ENCODE measurements around the gene TAF9B. TPM values are rescaled to one million over a fixed set of nuclear protein-coding genes. Genes with fewer than 3 reads are reported as not detected.

TAF9B gene
- polyA plus RNA-seq, 1 of the 3 experiments (the other 2 are of a cell fraction), result 11.6 TPM

GRCh38 chrX:78125148-78125547, 14.3 kb downstream of the TAF9B start:
- H4K20me1 ChIP-seq (ENCODE audit: insufficient read depth), result peaks cover 34% of the 10 kb centered on the region; the same call in 1 of the 2 replicates
- H3K9ac ChIP-seq, result no peak overlapping the region
- H2AFZ ChIP-seq (ENCODE audit: low read depth), result no peak overlapping the region
- H3K4me2 ChIP-seq, result no peak overlapping the region
- WGBS (ENCODE audit: low lambda C conversion rate), result 52% methylated on average over 1 of the region's 1 CpG
- H3K27ac ChIP-seq (ENCODE audit: low read depth in 2 of 2, low read length in 1 of 2), result no peak overlapping the region
- no peaks in the 10 kb centered on the region for H3K4me1 ChIP-seq (ENCODE audit: control insufficient read depth in 1 of 2, insufficient read depth in 2 of 2, low read depth in 1 of 2, low read length in 1 of 2)
- no peak for DNase-seq
- no peak overlapping the region for H3K4me3 ChIP-seq (ENCODE audit: low read depth in 2 of 2, low read length in 1 of 2)
- CTCF ChIA-PET, result interaction anchor here (0.7 to 1.7 kb wide), 5 partner anchors 8 to 36 kb away, joined by 3 to 7 read pairs (median 3); no protein-coding TSS in a partner anchor
- peaks cover 3% of the 10 kb centered on the region for H3F3A ChIP-seq (replicated peaks; ENCODE audit: insufficient read depth)
- peaks cover 16% of the 10 kb centered on the region for H3K79me2 ChIP-seq (ENCODE audit: insufficient read depth)
- POLR2A ChIA-PET, result no interaction called here
- TF ChIP-seq MEF2A (IDR thresholded peaks at IDR 0.05; ENCODE audit: borderline replicate concordance, low read depth) (no peak), NFIC (IDR thresholded peaks at IDR 0.05; ENCODE audit: borderline replicate concordance) (no peak), SIN3A (IDR thresholded peaks at IDR 0.05; ENCODE audit: borderline replicate concordance, low read depth, low read length) (no peak), RCOR1 (IDR thresholded peaks at IDR 0.05; ENCODE audit: low read length) (no peak), ZBTB33 (IDR thresholded peaks at IDR 0.05; ENCODE audit: borderline replicate concordance, low read depth) (no peak), FOSL2 (IDR thresholded peaks at IDR 0.05; ENCODE audit: borderline replicate concordance, low read depth) (no peak), FOXM1 (IDR thresholded peaks at IDR 0.05; ENCODE audit: low read depth) (no peak), RXRA (IDR thresholded peaks at IDR 0.05; ENCODE audit: borderline replicate concordance, low read depth) (no peak), USF1 (IDR thresholded peaks at IDR 0.05; ENCODE audit: borderline replicate concordance, low read depth) (no peak), TCF12 (IDR thresholded peaks at IDR 0.05) (no peak), RAD21 (IDR thresholded peaks at IDR 0.05; ENCODE audit: low read length) (no peak), YY1 (IDR thresholded peaks at IDR 0.05; ENCODE audit: low read depth) (no peak), POLR2AphosphoS5 (IDR thresholded peaks at IDR 0.05; ENCODE audit: low read depth, low read length) (no peak), TEAD4 (IDR thresholded peaks at IDR 0.05; ENCODE audit: borderline replicate concordance, insufficient read depth) (no peak), GABPA (IDR thresholded peaks at IDR 0.05; ENCODE audit: low read depth) (no peak)
- no peaks in the 10 kb centered on the region; the same call in 1 of the 2 replicates for H3K27me3 ChIP-seq (ENCODE audit: insufficient read depth)
- H3K36me3 ChIP-seq (replicated peaks in 1 of 2; ENCODE audit: control insufficient read depth in 1 of 2, insufficient read depth in 2 of 2, low read length in 1 of 2), result peaks cover 40 to 51% of the 10 kb centered on the region in 2 experiments
- no peaks in the 10 kb centered on the region for H3K9me2 ChIP-seq
- H3K9me3 ChIP-seq, result no peaks in the 10 kb centered on the region

GRCh38 chrX:78124307-78124706, 15.1 kb downstream of the TAF9B start:
- Histone ChIP-seq H4K20me1 (ENCODE audit: insufficient read depth) (peaks cover 36% of the 10 kb centered on the region), H2AFZ (ENCODE audit: low read depth) (no peak overlapping the region), H3F3A (replicated peaks; ENCODE audit: insufficient read depth) (peaks cover 8% of the 10 kb centered on the region), H3K9me3 (no peaks in the 10 kb centered on the region), H3K27ac (ENCODE audit: low read depth in 2 of 2, low read length in 1 of 2) (no peak overlapping the region), H3K9me2 (no peaks in the 10 kb centered on the region), H3K27me3 (ENCODE audit: insufficient read depth) (no peaks in the 10 kb centered on the region; the same call in 1 of the 2 replicates), H3K36me3 (replicated peaks in 1 of 2; ENCODE audit: control insufficient read depth in 1 of 2, insufficient read depth in 2 of 2, low read length in 1 of 2) (peaks cover 40 to 43% of the 10 kb centered on the region in 2 experiments), H3K4me3 (ENCODE audit: low read depth in 2 of 2, low read length in 1 of 2) (no peak overlapping the region), H3K79me2 (ENCODE audit: insufficient read depth) (peaks cover 22% of the 10 kb centered on the region), H3K9ac (no peak overlapping the region), H3K4me2 (no peak overlapping the region), H3K4me1 (ENCODE audit: control insufficient read depth in 1 of 2, insufficient read depth in 2 of 2, low read depth in 1 of 2, low read length in 1 of 2) (no peaks in the 10 kb centered on the region)
- no peak for DNase-seq
- 40% methylated on average over 2 of the region's 2 CpGs for WGBS (ENCODE audit: low lambda C conversion rate)
- TF ChIP-seq CTCF (IDR thresholded peaks at IDR 0.05) (peak; percentile 47), RCOR1 (IDR thresholded peaks at IDR 0.05; ENCODE audit: low read length) (no peak), TCF12 (IDR thresholded peaks at IDR 0.05) (no peak), RAD21 (IDR thresholded peaks at IDR 0.05; ENCODE audit: low read length) (peak; percentile 33; the same call in 1 of the 2 replicates), EZH2phosphoT487 (IDR thresholded peaks at IDR 0.05; ENCODE audit: borderline replicate concordance, low read depth) (no peak), FOXM1 (IDR thresholded peaks at IDR 0.05; ENCODE audit: low read depth) (no peak), GATA2 (CRISPR knock-in tag; IDR thresholded peaks at IDR 0.05) (no peak)
- ChIA-PET CTCF (interaction anchor here (1.4 kb wide), 1 partner anchor 9 kb away, joined by 3 read pairs; no protein-coding TSS in a partner anchor), POLR2A (no interaction called here)

Data from SK-N-SH (cell line).